GM21786 (cell line): ENCODE measurements around the gene MED16.
A peak's percentile ranks its signal among the peaks of the same experiment; 100 is the strongest.

Experiments used
- ATAC-seq: cut with Tn5 transposase; IDR thresholded peaks from one replicate; pipeline ENCODE4 v1.9.1; 2021; ENCODE audit not compliant: unreplicated experiment

MED16 gene

GRCh38 chr19:928471-929202 lies 35.6 kb upstream of the MED16 start:
- no peak for ATAC-seq

- no peak for ATAC-seq
Observed at GRCh38 chr19:927780-928401, 34.9 kb upstream of the MED16 start.

GRCh38 chr19:927351-927779 lies 34.4 kb upstream of the MED16 start:
- no peak for ATAC-seq

GRCh38 chr19:926589-927350 lies 33.8 kb upstream of the MED16 start:
- ATAC-seq, result no peak

GRCh38 chr19:926323-926588 lies 33.3 kb upstream of the MED16 start:
- ATAC-seq, result no peak

GRCh38 chr19:925526-926322 lies 32.7 kb upstream of the MED16 start, which contains the start of gene ARID3A:
Gene ARID3A (plus strand): TSS chr19:926035. CDS start chr19:929529, 3,494 bp downstream.
- peak; percentile 52 for ATAC-seq

- ATAC-seq, result peak; percentile 39
Observed at GRCh38 chr19:925087-925525, 32.1 kb upstream of the MED16 start.

- ATAC-seq, result no peak
Observed at GRCh38 chr19:924553-925086, 31.6 kb upstream of the MED16 start.

GRCh38 chr19:920051-920864 lies 27.3 kb upstream of the MED16 start:
- ATAC-seq, result no peak

- no peak for ATAC-seq
Observed at GRCh38 chr19:919199-920050, 26.4 kb upstream of the MED16 start.

GRCh38 chr19:918481-919198 lies 25.7 kb upstream of the MED16 start:
- no peak for ATAC-seq

GRCh38 chr19:918152-918437 lies 25.1 kb upstream of the MED16 start:
- no peak for ATAC-seq

- no peak for ATAC-seq
Observed at GRCh38 chr19:917323-918151, 24.6 kb upstream of the MED16 start, which contains the start of gene KISS1R. Gene KISS1R (plus strand): TSS chr19:917333. CDS start chr19:917503, 170 bp downstream.

GRCh38 chr19:916645-917322 lies 23.8 kb upstream of the MED16 start:
- no peak for ATAC-seq

- no peak for ATAC-seq
Observed at GRCh38 chr19:913080-913748, 20.2 kb upstream of the MED16 start, which contains the start of gene R3HDM4. Gene R3HDM4 (minus strand): TSS chr19:913219. CDS start chr19:913157, 62 bp downstream.
